Cardiac muscle cell (in vitro differentiated cells and primary cell): ENCODE measurements around the gene MTRF1L. TPM values are rescaled to one million over a fixed set of nuclear protein-coding genes. Genes with fewer than 3 reads are reported as not detected.

ENCODE experiments used
- DNase-seq, 2 donors: peaks; one replicate each; pipeline versions ENCODE4 v3.0.0 to v3.0.0-alpha.2; 2010 to 2017; ENCODE audit warnings: low read depth in 1 of 2, low spot score in 1 of 2
- H3K27ac ChIP-seq: fragments of 200-600 bp; sonication (generic); 2 replicates; pipeline ENCODE4 v1.5.1; 2016
- H3K27me3 ChIP-seq: fragments of 200-600 bp; sonication (generic); 2 replicates; pipeline ENCODE4 v1.6.0; 2016; ENCODE audit warnings: control low read depth
- H3K36me3 ChIP-seq: fragments of 200-600 bp; sonication (generic); 2 replicates; pipeline ENCODE4 v1.5.1; 2016; ENCODE audit warnings: control low read depth
- H3K4me1 ChIP-seq: fragments of 200-600 bp; sonication (generic); 2 replicates; pipeline ENCODE4 v1.8.1; 2017; ENCODE audit warnings: low read depth, mild to moderate bottlenecking, mixed run types
- H3K4me3 ChIP-seq: fragments of 200-600 bp; sonication (generic); 2 replicates; pipeline ENCODE4 v1.5.1; 2016; ENCODE audit warnings: mild to moderate bottlenecking
- H3K9me3 ChIP-seq: fragments of 200-600 bp; sonication (generic); 2 replicates; pipeline ENCODE4 v1.5.1; 2017; ENCODE audit warnings: low read depth, mild to moderate bottlenecking, control low read depth
- polyA plus RNA-seq: library from polyadenylated mRNA; unstranded; fragments of >200 nt; fragmentation: Nextera tagmentation; extraction: Ambion mirVana; gene quantifications from 2 replicates; pipeline ENCODE4 v1.2.1, GENCODE V29; 2016
- total RNA-seq: library from RNA; depleted of rRNA; stranded (reverse); fragments of >200 nt; gene quantifications from 2 replicates; pipeline ENCODE4 v1.2.3, GENCODE V29; 2016
- TF ChIP-seq, protein P1 (sequence below): IDR thresholded peaks from 2 replicates; pipeline ENCODE4 v1.5.1; 2012; ENCODE audit warnings: low read depth, mild to moderate bottlenecking, low read length

The MTRF1L gene, protein sequence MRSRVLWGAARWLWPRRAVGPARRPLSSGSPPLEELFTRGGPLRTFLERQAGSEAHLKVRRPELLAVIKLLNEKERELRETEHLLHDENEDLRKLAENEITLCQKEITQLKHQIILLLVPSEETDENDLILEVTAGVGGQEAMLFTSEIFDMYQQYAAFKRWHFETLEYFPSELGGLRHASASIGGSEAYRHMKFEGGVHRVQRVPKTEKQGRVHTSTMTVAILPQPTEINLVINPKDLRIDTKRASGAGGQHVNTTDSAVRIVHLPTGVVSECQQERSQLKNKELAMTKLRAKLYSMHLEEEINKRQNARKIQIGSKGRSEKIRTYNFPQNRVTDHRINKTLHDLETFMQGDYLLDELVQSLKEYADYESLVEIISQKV
- total RNA-seq (16.7 and 20.0 TPM in 2 replicates), polyA plus RNA-seq (21.0 and 26.0 TPM in 2 replicates)

DNA sequence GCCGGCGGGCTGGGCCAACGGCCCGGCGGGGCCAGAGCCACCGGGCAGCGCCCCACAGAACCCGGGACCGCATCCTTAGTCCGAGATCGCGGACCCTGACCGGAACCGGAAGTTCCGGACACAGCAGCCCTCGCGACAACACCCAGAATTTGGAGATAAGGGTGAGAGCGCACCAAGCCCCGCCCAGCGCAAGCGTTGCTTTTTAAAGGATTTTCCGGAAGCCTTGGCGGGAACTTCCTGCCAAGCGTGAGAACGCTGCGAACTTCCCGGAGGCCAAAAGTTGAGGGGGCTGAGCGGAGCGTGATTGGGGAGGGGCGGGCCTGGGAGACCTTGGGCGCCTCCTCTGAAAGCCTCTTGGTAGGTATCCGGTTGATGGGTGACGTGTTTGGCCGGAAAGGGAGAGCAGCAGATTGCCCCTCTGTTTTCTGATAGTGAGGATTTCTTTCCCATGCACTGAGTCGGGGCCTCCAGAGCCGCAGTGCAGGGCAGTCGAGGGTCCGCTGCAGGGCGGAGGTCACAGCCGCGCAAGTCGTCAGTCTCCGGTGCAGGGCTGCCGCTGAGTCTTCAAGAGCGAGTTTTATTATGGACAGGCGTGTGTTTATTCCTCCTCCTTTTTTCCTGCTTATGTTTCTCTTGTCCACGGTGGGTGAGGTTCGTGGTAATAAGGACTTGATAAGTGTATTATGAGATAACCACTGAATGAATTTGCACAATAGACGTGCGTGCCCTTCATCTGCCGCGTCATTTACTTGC, at the start of gene MTRF1L:
TSS of gene MTRF1L (minus strand) at position 97 of the 753 bp plus-strand sequence. CDS start at position 73, 24 bp downstream.
- Histone ChIP-seq H3K27ac (peak within 1 kb of the TSS; percentile 94), H3K27me3 (no peaks in the 10 kb centered on the region), H3K9me3 (no peaks in the 10 kb centered on the region), H3K4me1 (peaks cover 18% of the 10 kb centered on the region), H3K4me3 (peak within 1 kb of the TSS; percentile 97), H3K36me3 (no peaks in the 10 kb centered on the region)
- TF ChIP-seq, protein P1, sequence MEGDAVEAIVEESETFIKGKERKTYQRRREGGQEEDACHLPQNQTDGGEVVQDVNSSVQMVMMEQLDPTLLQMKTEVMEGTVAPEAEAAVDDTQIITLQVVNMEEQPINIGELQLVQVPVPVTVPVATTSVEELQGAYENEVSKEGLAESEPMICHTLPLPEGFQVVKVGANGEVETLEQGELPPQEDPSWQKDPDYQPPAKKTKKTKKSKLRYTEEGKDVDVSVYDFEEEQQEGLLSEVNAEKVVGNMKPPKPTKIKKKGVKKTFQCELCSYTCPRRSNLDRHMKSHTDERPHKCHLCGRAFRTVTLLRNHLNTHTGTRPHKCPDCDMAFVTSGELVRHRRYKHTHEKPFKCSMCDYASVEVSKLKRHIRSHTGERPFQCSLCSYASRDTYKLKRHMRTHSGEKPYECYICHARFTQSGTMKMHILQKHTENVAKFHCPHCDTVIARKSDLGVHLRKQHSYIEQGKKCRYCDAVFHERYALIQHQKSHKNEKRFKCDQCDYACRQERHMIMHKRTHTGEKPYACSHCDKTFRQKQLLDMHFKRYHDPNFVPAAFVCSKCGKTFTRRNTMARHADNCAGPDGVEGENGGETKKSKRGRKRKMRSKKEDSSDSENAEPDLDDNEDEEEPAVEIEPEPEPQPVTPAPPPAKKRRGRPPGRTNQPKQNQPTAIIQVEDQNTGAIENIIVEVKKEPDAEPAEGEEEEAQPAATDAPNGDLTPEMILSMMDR, result no peak
- DNase-seq, result peak; percentile 98

DNA sequence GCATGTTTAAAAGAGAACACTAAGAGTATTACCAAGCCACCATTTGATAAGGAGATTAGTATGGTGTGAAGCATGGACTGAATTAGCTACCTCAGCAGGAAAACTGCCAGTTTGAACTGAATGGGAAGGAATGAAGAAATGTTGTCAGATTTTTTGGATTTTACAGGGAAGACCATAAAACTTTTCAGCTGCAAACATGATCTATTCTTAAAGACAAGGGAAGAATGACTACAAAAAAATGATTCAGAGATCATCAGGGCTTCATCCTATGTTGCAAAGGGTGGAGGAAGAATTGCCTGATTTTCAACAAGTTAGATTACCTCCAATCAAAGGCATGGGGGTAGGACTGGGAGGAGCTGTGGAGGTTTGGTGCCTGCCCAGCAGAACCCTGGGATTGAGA, 49.3 kb upstream of the MTRF1L start:
- Histone ChIP-seq H3K9me3 (no peaks in the 10 kb centered on the region), H3K36me3 (no peaks in the 10 kb centered on the region), H3K4me1 (no peaks in the 10 kb centered on the region), H3K4me3 (no peak overlapping the region), H3K27ac (no peak overlapping the region), H3K27me3 (no peaks in the 10 kb centered on the region)
- TF ChIP-seq, protein P1, result no peak
- DNase-seq, result no peak

DNA sequence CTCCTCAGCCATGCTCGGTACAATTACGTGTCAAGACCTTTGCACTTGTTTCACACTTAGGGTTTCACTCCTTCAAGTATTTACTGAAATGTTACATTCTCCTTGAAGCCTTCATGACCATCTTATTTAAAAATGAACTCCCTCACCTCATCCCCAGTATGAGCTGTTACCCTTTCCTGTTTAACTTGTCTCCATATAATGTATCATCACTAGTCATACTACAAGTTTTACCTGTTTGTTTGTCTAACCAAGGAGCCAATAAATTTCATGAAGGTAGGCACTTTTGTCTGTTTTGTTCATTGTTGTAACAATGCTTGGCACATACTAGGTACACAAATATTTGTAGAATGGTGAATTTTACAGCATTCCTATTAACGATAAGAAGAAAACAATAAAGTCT, 46.1 kb upstream of the MTRF1L start:
- Histone ChIP-seq H3K4me3 (no peak overlapping the region), H3K9me3 (no peaks in the 10 kb centered on the region), H3K27ac (no peak overlapping the region), H3K27me3 (no peaks in the 10 kb centered on the region), H3K4me1 (no peaks in the 10 kb centered on the region), H3K36me3 (no peaks in the 10 kb centered on the region)
- TF ChIP-seq, protein P1, result no peak
- no peak for DNase-seq

DNA sequence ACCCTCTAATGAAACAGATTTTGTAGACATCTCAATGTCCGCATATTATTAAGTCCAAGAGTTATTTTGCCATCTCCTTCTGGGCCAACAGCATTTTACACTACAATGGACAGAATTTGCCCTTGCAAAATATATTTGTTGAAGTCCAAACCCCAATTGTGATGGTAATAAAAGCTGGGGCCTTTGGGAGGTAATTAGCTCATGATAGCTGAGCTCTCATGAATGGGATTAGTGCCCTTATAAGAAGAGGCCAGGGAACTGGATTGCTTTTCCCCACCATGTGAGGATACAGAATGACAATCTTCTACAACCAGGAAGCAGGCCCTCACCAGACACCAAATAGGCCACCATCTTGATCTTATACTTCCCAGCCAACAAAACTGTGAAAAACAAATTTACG, 44.9 kb upstream of the MTRF1L start:
- TF ChIP-seq, protein P1, result no peak
- no peaks in the 10 kb centered on the region for H3K36me3 ChIP-seq
- DNase-seq, result no peak
- no peaks in the 10 kb centered on the region for H3K27me3 ChIP-seq
- H3K9me3 ChIP-seq, result no peaks in the 10 kb centered on the region
- no peak overlapping the region for H3K4me3 ChIP-seq
- no peaks in the 10 kb centered on the region for H3K4me1 ChIP-seq
- H3K27ac ChIP-seq, result no peak overlapping the region

DNA sequence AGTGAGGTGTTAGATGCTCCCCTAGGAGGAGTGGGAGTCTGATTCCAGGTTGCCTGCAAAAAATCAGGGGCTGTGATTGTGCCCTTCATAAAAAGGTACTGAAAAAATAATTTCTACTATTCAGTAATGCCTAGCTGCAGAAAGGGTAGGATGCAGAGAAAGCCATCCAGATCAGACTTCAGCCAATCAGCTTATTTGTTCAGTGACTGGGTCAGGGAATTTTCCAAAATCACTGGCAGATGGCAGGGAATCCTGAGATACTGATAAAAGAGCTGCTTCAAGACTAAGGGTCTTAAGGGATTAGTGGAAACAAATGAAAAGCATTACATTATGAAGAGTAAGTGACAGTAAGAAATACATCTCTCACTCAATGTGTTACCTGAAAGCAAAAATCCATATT, 42.8 kb upstream of the MTRF1L start:
- no peak for DNase-seq
- no peaks in the 10 kb centered on the region for H3K27me3 ChIP-seq
- no peak overlapping the region for H3K27ac ChIP-seq
- H3K9me3 ChIP-seq, result no peaks in the 10 kb centered on the region
- no peak overlapping the region for H3K4me3 ChIP-seq
- TF ChIP-seq, protein P1, result no peak
- no peaks in the 10 kb centered on the region for H3K4me1 ChIP-seq
- no peaks in the 10 kb centered on the region for H3K36me3 ChIP-seq
